GM19193 (cell line): Measurements from ENCODE around the gene DNAJC11.

Experiments
- POLR2A ChIP-seq: IDR thresholded peaks from 4 replicates; pipeline ENCODE4 v1.6.1; 2011; ENCODE audit not compliant: insufficient read depth, insufficient read length; ENCODE audit errors: extremely low read depth

The DNAJC11 gene

GRCh38 chr1:6673816-6674398, 27.7 kb downstream of the DNAJC11 start:
- no peak for TF ChIP-seq POLR2A

GRCh38 chr1:6672558-6672957, 29.1 kb downstream of the DNAJC11 start:
- TF ChIP-seq POLR2A = no peak

GRCh38 chr1:6668503-6668902, 33.1 kb downstream of the DNAJC11 start:
- TF ChIP-seq POLR2A = no peak

- no peak for TF ChIP-seq POLR2A
Observed at GRCh38 chr1:6667139-6667538, 34.5 kb downstream of the DNAJC11 start.

- TF ChIP-seq POLR2A = no peak
Observed at GRCh38 chr1:6666696-6667095, 34.9 kb downstream of the DNAJC11 start.

- TF ChIP-seq POLR2A = no peak
Observed at GRCh38 chr1:6660415-6661049, 41.1 kb downstream of the DNAJC11 start.

GRCh38 chr1:6658359-6659060, 43.1 kb downstream of the DNAJC11 start:
- TF ChIP-seq POLR2A = no peak

- no peak for TF ChIP-seq POLR2A
Observed at GRCh38 chr1:6657138-6657537, 44.5 kb downstream of the DNAJC11 start.

GRCh38 chr1:6653436-6654290, 48.0 kb downstream of the DNAJC11 start:
- TF ChIP-seq POLR2A = no peak

GRCh38 chr1:6652986-6653385, 48.6 kb downstream of the DNAJC11 start:
- no peak for TF ChIP-seq POLR2A

- no peak for TF ChIP-seq POLR2A
Observed at GRCh38 chr1:6651909-6652308, 49.7 kb downstream of the DNAJC11 start.

- TF ChIP-seq POLR2A = no peak
Observed at GRCh38 chr1:6648556-6648955, 53.1 kb downstream of the DNAJC11 start.

GRCh38 chr1:6646499-6647148, 55.0 kb downstream of the DNAJC11 start:
- no peak for TF ChIP-seq POLR2A

- no peak for TF ChIP-seq POLR2A
Observed at GRCh38 chr1:6645018-6645417, 56.6 kb downstream of the DNAJC11 start.

GRCh38 chr1:6638226-6638625, 63.4 kb downstream of the DNAJC11 start:
- TF ChIP-seq POLR2A = no peak
